HG03175 (cell line): ENCODE data around the gene LSP1.

Experiments
- ATAC-seq: cut with Tn5 transposase; IDR thresholded peaks from one replicate; pipeline ENCODE4 v1.9.1; 2021; ENCODE audit warnings: mild to moderate bottlenecking, moderate library complexity; ENCODE audit not compliant: unreplicated experiment

Gene LSP1

DNA sequence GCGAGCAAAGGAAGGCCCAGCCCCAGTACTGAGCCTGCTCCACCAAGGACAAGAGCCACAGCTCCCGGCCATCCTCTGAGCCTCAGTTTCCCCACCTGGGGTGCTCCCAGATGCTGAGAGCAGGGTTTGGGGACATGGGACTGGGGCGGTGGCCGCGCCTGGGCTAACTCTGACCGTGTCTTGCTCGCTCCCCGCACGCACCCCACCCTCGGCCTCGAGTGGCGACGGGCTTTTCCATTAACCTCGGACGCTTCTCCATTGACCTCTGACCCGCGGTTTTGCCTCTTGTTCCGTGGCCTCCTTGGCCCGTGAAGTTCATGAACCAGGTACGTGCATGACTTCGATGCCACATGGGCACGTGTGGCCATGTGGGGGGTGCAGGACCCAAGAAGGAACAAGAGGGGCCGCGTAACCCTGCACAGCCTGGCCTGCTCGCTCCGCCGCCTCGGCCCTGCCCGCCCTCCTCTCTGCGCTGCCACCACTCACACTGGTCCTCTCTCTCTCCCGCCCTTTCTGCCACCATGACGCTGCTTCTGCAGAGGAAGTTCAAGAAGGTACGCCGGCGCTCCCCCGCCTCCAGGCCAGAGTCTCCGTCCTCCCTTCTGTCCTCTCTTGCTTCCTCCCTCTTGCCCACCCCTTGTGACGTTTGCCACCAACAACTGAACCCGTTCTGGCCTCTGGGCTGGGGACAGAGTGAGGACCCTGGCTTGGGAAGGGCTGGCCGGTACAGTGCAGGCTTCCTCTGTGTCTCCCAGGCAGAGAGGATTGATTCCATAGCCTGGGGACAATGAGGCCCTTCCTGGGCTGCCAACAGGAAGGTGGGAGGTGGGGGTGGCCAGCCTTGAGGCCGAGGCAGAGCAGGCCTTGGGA is 73.5 kb downstream of the LSP1 start:
- no peak for ATAC-seq

DNA sequence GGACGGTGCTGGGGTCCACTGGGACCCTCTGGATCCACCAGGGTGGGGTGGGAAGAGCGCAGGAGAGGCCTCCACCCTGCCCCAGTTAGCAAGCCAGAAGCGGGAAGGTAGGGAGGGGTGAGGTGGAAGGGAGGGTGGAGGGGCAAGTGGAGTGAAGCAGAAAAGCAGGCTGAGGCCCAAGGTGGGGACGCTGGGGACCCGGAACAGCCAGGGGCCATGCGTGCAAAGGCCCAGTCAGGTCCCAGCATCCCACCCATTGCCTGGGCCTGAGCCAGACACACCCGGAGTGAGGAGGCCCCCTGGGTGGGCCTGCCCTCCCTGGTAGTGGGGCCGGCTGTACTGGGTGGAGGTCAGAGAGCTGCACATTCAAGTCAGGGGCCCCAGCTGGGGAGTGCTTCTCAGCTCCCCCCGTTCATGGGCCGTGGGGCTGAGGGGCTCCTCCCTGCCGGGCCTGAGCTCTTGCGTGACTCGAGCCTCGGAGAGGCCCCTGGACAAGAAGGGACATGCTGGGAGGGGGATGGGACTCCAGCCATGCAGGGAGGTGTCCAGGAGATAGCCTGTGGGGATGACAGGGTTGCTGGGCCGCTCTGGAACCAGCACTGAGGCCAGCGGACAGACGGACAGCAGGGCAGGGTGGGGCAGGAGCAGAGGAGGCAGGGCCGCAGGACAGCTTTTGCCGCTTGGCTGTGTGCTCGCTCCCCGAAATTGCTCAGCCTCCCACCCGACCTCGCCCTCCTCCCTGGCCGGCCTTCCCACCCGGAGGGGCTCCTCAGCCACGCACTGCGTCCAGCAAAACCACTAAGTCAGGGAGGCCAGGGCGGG is 74.4 kb downstream of the LSP1 start:
- ATAC-seq, result no peak

DNA sequence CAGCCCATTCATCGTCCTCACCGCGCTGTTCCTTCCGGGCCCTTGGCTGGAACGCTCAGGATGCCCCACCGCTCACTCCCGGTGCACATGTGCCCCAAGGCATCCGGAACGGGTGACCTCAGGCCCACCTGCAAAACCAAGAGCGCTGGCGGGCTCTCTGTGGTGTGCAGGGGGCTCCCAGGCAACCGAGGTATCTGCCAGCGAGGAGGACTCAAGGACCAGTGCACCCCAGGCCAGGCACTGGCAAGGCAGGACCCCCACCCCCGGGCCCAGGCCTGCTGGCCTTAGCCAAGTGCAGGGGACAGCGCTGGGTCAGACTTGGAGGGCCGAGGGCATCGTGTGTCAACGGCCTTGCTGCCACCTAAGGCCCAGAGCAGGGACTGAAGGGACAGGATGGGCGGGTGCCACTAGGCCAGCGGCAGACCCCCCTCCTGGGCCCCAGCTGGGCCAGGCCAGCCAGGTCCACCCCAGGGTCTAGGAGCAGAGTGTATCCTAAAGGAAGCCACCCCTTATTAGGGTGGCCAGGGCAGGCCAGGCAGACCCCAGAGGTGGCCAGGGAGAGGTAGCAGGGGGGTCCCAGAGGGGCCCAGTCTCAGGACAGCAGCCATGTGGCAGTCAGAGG is 75.1 kb downstream of the LSP1 start:
- no peak for ATAC-seq

DNA sequence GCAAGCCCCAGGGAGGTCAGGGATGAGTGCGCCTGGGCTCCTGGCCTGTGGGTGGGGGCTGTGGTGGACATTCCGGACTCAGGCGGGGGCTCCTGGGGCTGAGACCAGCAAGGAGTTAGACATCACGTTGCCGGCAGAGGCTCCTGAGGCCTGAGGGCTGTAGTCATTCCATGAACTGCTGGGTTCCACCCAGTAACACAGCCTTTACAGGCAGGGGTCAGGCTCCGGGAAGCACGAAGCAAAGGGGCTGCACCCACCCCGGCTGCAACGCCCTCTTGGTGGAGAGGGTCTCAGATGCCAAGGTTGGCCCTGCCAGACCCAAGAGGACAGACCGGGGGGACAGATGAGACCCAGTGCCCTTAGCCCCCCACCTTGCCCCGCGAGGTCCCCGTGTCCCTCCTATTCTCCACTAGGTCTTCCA is 75.6 kb downstream of the LSP1 start:
- ATAC-seq, result no peak

DNA sequence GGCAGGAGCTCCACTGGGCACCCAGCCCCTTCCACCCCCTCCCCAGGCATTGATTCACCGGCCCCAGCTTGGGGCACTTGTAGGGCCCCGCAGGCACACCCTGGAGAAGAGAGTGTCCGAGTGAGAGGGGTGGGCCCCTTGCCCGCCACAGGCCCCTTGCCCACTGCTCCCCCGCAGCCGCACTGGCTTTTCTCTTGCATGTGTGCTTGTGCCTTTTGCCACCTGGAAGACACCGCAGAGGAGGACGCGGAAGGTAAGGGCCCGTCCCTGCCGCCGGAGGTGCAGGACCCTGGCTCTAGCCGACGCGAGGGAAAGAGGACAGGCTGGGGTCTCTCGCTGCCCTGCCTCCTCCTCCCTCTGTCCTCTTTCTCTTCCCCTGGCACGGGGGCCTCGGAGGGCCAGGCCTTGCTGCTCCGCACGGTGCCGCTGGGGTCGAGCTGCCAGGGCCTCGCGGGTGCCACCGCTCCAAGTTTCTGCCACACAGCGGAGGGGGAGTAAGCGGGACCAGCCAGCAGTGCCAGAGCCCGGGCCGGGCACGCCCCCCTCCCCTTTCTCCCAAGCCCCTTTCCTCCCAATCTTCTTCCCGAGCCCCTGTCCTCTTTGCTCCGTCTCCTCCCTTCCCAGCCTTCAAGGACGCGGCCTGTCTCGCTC is 76.1 kb downstream of the LSP1 start:
- no peak for ATAC-seq

DNA sequence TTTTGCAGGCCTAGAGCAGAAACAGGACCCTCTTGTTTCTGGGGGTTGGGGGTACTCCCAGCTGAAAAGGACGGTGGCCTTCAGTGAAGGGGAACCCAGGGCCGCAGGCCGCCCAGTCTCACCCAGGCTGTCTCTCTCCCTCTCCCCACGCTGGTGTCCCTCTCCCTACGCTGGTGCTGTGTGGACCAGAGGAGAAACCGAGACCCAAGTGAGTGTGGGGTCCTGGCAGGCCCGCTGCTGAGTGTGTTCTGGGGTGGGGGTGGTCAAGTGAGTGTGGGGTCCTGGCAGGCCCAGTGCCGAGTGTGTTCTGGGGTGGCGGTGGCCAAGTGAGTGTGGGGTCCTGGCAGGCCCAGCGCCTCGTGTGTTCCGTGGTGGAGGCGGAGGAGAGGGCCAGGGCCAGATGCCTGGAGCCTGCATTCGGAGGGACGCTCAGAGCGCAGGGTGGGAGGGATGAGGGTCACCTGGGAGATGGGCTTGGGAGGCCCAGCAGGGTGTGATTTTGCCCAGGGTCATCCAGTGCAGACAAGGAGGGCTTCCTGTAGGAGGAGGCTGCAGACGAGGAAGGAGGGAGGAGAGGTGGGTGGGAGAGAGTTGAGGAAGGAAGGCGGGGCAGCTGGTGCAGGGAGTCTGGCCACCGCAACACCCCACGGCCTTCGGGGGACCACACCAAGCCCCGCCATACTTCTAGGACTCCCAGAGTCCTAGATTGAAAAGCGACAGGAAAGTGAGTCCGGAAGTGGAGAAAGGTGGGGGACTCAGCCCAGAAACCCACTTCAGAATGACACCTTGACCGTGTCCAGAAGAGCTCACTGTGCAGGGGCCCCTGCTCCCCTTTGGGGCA is 77.0 kb downstream of the LSP1 start:
- ATAC-seq, result no peak

DNA sequence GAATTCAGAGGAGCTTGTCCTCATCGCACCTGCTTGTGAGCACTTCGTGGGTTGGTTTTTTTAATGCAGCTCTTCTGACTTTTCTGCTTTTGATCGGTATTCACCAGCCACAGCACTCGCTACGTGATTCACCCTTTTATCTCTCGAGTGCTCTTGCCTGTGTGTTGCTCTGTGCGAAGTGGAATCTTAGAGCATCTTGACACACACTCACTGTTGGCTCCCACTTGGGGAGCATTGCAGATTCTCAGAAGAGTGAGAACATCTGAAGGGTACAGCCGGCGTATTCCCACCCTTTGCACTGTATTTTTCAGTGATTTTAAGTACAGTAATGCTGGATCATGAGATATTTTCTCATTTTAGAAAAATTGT is 77.6 kb downstream of the LSP1 start:
- ATAC-seq, result no peak

DNA sequence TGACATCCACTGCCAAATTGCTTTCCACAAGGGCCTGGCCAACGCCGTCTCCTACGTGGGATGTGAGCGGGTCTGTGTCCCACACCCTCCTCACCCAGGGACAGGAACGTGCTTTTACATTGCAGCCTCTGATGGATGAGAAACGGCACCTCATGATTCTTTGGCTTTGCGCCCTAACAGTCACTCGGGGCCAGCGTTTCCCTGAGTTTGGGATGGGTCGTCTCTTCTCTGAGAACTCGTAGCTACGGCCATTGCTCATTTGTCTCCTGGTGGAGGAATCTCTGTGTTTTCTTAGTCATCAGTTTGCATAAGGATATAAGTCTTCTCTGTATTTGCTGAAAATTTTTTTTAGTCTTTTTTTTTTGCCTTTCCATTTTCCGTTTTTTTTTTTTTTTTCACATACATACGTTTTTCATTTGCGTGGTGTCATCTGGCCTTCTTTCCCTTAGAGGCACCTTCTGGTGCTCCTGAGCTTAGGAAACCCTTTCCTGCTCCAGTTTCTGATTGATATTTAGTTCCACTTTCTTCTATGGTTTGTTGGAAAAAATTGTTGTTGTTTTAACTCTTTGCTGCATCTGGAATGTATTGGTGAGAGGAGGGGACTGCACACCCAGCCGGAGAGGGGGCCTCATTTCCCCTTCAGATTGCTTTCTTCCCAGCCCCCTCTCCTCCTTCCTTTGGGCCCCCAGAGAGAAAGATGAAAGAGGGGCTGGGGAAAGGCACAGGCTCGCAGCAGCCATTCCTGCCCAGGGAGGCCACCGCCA is 78.6 kb downstream of the LSP1 start:
- no peak for ATAC-seq

DNA sequence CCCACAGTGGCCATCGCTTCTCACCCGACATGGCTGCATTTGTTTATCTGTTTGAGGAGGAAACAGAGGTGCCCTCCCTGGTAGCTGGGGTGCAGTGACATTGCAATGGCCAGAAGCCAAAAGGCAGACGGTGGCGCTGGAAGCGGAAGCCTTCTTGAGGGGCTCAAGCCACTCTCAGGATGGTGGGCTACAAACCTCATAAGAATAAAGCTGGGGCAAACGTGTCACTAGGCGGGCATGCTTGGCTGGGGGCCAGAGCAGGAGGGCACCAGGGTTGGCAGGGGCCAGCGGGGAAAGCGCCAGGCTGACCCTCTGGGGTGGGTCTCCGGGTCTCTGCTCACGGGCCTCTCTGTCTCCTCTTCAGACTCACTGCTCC is 79.2 kb downstream of the LSP1 start:
- ATAC-seq, result no peak

DNA sequence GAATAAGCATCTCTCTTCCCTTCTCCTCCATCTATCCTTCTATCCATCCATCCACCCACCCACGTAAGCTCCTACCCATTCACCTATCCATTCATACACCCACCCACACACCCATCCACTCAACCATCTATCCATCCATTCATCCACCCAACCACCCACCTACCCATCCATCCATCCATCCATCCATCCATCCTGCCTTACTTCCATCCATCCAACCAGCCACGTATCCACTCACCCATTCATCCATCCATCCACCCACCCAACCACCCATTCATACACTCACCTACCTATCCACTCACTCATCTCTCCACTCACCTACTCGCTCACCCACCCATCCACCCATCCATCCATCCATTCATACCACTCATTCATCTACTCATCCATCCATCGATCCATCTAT is 79.8 kb downstream of the LSP1 start:
- ATAC-seq, result no peak

DNA sequence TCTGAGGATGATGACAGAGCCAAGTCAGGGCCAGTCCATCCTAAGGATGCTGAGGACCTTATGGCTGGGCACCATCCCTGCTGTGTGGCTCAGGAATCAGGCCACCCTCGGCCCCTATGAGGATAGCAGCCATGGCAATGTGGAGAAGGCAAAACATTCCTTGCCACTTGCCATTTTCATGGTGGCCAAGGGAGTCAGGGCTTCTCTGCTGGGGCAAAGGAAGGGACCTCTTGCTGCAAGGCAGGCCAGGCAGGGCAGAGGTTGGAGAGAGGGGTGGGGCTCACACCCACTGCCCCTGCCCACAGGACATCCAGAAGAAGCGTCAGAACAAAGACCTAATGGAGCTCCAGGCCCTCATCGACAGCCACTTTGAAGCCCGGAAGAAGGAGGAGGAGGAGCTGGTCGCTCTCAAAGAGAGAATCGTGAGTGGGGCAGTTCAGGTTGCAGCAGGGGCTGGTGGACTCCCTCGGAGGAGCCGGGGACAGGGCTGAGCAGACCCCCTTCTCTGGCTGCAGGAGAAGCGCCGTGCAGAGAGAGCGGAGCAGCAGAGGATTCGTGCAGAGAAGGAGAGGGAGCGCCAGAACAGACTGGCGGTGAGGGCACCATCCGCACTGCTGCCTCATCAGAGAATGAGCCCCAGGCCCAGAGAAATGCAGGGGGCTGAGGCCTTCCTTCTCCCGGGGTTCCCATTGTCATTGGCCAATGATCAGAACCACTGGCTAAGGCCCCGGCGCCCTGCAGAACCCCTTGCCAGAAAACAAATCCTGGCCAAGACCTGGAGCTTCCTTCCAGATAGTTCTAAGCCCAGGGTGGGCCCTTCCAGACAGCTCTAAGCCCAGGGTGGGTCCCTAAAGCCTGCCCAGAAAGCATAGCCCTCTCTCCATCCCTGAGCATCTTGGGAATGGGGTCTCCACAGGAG is 80.8 kb downstream of the LSP1 start:
- ATAC-seq, result no peak

DNA sequence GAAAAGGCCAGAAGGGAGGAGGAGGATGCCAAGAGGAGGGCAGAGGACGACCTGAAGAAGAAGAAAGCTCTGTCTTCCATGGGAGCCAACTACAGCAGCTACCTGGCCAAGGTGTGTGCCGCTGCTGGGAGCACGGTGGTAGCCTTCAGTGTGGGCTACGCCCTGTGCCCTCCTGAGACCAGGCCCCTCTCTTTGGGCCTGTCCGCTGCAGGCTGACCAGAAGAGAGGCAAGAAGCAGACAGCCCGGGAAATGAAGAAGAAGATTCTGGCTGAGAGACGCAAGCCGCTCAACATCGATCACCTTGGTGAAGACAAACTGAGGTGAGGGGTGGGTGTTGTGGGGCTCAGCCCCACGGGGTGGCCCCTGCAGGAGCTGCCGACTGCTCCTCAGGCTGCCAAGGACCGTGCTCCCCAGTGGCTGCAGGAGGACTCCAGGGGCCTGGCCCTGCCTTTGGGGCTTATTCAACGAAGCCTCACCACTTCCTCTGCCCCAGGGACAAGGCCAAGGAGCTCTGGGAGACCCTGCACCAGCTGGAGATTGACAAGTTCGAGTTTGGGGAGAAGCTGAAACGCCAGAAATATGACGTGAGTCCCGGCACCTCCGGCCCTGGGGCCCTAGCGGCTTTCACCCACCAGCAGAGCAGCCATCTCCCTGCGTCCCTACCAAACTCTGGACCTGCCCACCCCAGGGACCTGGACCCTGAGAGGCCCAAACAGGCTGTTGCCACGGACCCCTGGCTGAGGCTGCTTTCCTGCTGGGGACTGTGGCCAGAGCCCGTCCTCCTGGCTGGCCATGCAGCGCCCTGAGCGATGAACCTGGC is 81.7 kb downstream of the LSP1 start:
- no peak for ATAC-seq

DNA sequence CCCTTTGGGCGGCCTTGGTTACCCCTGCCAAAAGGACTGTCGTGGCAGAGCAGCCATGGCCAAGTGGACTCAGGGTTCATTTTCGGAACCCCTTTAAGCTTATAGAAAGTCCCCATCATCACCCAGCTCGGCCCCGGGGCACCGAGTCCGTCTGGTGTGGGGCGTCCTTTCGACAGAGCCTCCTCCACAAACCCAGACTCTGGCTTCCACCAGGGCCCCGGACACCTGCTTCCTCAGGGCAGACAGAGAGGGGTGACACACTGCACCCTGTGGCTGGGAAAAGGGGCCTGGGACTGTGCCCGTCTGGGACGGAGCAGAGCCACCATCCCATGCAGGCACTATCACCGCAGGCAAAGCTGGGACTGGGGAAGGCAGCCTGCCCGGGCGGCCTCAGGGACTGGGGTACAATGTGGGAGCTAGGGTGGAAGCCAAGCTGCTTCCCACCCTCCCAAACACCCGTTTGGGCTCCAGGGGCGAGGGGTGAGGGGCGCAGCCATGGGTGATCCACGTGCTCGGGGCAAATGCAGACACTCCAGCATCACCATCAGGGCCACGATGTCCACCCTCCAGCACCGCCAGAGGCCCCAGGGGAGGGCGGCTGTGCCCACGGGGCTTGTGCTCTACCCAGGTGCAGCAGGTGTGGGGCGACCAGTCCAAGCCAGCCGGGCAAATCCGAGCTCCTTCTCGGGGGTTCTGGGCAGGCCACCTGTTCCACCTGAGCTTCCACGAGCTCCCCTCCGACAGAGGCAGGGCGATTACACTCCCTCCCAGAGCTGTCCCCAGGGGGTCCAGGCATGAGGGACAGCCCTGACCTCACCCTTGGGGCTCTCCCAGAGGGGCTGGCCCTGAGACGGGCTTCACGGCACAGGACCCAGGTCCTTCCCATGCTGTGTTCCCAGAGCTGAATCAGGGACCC is 82.5 kb downstream of the LSP1 start:
- ATAC-seq, result no peak

DNA sequence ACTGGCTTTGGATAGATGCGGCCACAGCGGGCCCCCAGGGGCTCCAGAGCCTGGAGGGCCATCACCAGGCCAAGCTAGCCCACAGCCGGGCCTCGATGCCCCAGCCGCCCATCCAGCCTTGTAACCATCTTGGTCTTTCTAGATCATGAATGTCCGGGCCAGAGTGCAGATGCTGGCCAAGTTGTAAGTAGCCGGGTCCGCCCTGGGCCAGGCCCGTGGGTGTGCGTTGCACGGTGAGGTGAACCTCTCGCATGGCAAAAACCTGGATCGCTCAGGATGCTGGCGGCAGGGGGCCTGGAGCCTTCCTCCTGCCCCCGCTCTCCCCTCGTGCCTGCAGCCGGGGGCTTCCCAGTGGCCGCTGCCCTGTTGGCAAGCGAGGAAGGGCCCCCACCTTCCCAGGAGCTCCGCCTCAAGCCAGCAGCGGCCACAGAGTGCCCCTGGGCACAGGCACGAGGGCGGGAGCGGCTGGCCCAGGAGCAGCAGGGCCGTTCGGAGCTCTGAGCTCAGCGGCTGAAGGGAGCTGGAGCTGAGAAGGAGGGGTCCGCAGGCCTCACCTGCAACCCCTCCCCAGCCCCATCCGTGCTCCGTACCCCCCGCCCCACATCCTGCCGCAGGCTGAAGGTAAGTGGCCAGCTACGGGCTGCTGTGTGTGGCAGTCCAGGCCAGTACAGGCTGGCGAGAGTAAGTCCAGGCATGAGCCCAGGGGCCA is 83.3 kb downstream of the LSP1 start:
- ATAC-seq, result no peak

DNA sequence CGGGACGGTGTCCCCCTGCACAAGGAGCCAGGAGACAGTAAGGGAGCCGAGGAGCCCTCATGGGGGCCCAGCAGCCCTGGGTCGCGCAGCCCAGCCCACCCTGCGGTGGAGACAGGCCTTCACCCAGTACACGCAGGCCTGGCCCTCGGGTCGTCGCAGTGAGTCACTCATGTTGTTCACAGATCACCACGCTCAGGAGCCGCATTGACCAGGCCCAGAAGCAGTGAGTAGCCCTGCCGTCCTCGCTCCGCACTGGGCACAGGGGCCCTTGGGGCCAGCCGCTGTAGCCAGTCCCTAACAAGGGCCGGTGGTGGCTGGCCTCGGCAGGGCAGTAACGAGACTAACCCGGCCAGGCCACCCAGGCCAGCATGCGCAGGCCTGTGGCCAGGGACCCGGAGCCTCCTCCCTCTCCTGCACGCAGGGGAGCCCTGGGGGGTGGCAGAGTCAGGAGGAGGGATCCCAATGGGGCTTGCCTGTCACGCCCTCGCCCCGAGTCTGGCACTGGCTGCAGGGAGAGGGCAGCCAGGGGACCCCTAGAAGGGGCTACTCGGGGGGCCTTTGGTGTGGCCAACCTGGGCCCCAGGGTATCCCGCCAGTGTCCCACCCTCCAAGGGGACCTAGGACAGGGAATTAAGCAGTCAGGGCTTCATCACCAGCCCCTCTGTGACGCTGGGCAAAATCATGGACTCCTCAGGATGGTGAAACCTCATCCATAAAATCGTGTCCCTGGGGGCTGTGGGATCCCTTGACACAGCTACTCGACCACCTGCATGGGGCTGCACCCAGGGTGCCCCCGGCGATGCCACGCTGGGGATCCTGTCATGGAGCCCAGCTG is 84.1 kb downstream of the LSP1 start:
- no peak for ATAC-seq
